HG03135 (cell line): ENCODE results near the gene LINS1.
"Not testable (repeated sequence)": the region's sequence is repeated elsewhere in the genome, so short reads cannot be mapped to it uniquely, and the experiment has no call there.

ENCODE experiments used
- ATAC-seq: cut with Tn5 transposase; IDR thresholded peaks from one replicate; pipeline ENCODE4 v1.9.1; 2021; ENCODE audit warnings: mild to moderate bottlenecking, moderate library complexity; ENCODE audit not compliant: unreplicated experiment

Gene LINS1

GRCh38 chr15:100602823-100603393 lies 924 bp upstream of the LINS1 start:
- ATAC-seq, result peak; percentile 43

DNA sequence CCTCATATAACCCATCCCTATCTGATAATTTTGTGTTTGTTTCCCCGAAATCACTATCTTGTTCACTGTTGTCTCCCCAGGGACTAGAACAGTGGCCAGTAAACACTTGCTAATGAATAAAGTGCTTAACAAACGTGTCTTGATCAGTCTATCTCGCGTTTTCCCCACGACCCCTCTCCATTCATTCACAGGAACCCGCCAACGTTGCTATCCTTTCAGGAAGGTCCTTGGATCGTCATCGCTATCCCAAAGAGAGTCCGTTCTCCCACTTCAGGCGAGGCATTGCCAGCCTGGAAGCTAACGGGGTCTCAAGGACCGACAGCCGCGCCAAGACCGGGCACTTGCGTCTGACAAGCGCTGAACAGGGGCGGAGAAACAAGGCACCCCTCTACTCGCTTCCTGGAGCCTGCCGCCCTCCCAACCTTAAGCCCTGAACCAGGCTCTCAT lies 344 bp downstream of the LINS1 start:
- peak; percentile 13 for ATAC-seq

DNA sequence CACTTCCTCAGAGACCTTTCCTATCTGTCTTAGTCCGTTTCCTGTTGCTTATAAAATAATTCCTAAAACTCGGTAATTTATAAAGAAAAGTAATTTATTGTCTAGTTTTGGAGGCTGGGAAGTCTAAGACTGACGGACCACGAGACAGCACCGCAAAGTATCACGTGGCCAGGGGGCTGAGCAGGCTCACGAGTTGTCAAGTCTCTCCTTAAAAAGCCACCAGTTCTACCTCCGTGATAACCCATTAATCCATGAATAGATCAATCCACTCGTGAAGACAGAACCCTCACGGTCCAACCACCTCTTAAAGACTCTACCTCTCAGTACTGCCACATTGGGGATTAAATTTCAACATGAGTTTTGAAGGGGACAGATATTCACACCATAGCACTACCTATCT lies 821 bp downstream of the LINS1 start:
- no peak for ATAC-seq

DNA sequence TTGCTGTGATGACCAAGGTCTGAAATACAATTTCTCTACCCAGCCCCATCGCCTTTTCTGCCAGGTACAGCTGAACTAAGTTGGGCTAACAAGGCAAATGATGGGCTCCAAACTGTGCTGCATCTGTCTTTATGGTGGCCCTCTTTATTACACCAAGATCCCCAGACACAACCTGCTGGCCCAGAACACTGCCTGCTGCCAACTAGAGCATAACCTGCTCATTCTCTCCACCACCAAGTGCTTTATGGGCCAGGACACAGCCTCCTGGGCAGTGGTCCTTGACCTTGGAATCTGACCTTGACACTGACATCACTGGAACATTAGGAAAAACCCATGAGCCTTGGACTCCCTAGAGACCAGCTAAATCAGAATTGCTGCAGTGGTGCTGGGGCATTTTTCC lies 3.3 kb downstream of the LINS1 start:
- no peak for ATAC-seq

GRCh38 chr15:100597862-100598261 lies 4.1 kb downstream of the LINS1 start:
- ATAC-seq, result no peak

DNA sequence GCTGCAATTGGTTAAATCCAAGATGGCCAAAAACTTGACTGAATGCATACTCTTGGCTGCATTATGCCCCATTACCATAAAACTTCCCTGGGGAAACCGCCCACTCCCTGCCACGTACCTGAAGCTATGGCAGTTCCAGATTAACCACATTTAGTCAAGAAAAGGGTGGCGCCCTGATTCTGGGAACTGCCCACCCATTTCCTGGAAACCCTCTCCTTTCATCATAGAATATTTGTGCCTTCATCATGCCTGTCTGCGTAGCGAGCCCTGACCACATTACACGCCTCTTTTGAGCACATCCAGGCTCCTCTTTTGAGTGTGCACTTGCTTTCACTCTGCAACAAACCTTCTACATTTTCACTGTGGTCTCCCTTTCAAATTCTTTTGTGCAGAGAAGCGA lies 5.2 kb downstream of the LINS1 start:
- peak; percentile 66 for ATAC-seq

DNA sequence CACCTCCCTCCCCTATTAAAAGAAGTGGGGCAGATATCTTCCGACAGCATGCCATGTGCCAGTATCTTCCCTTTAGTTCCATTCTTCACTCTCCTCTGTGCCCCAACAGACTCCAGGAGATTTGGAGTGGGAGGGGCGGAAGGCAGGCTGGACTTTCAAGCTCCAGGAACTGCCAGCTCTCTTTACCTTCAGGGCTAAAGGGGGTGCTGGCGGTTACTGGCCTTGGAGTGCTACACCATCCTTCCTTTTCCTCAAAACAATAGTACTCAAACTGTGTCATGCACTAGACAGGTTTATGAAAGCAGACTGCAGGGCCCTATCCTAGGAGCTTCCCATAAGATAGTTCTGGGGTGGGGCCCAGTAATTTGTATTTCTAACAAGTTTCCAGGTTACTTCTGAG lies 6.0 kb downstream of the LINS1 start:
- no peak for ATAC-seq

- ATAC-seq, result no peak
These were observed 8.6 kb downstream of the LINS1 start for GRCh38 chr15:100593431-100593830.

DNA sequence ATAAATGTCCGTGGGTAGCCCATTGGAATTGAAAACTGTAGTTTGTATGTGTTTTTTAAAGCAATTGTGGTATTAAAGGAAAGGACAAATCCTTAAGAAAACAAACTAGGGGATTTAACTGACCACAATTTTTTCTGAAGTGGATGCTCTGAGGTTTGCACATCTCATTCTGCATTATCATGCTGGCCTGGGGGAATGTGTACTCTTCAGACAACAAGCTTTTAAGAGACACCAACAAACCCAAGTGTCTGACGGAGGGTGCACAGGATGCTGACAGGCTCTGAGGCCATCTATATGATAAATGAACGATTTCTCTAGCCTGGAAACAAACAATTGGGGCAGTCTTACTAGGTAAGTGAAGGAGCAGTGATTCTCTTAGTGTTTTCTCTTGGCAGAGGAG lies 9.1 kb downstream of the LINS1 start:
- ATAC-seq, result no peak

- ATAC-seq, result no peak
These were observed 10.1 kb downstream of the LINS1 start for GRCh38 chr15:100591835-100592234.

DNA sequence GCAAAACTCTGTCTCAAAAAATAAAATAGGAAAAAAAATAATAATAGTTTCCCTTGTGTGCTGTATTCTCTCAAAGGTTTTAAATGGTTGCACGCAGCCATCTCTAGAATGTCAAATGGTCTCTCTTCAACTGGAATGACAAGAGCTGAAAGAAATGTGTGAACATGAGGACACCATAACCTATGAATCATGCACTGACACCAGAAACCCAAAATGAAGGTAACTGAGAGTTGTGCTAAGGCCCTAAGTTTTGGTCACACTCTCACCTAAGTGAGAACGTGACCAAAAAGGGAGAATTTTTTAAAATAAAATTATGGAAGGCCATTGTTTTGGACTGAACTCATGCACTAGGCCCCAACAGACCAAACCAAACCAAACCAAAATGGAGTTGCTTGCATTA lies 10.8 kb downstream of the LINS1 start:
- not testable (repeated sequence) for ATAC-seq

DNA sequence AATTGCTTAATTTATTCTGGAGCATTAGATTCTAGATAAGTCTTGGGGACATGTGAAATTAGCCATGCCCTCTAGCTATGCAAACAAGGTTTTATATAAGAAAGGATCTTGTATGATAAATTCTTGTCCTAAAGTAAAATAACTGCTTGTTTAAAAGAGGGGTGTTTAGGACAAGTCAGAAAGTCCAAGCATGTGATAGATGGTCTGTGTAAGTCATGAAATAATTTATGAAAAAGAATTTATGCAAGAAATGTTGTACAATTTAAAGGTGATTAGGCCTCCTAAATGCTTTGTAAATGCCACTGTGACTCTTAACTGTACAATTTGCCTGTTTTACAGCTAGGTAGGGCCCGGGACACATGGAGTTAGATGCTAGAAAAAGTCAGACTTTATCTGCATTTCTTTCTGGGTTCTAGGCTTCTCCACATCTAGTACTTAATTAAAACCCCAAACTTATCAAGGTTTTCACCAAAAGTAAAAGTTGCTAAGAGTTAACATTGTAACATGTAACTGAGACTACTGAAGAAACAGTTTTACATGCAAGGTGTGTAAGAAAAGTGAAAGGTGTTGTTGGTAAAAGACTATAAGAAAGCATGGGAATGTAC lies 13.2 kb downstream of the LINS1 start:
- ATAC-seq, result no peak

- no peak for ATAC-seq
These were observed 21.6 kb downstream of the LINS1 start for GRCh38 chr15:100580414-100580813.

DNA sequence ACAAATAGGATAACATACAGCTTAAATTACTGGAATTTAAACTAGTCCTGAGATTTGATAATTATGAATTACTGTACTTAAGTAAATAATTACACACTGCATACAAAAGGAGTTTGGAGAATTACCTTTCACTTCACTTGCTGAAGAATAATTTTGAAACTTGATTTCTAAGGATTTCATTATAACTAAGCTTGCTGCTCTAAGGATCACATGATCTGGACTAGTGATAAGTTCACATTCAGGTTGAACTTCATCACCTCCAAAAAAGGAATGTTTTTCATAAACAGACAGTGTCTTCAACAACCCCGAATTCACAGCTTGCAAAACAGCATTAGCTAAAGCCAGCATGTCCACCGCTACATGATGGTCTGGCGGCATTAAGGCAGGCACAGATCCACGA lies 28.5 kb downstream of the LINS1 start:
- no peak for ATAC-seq

DNA sequence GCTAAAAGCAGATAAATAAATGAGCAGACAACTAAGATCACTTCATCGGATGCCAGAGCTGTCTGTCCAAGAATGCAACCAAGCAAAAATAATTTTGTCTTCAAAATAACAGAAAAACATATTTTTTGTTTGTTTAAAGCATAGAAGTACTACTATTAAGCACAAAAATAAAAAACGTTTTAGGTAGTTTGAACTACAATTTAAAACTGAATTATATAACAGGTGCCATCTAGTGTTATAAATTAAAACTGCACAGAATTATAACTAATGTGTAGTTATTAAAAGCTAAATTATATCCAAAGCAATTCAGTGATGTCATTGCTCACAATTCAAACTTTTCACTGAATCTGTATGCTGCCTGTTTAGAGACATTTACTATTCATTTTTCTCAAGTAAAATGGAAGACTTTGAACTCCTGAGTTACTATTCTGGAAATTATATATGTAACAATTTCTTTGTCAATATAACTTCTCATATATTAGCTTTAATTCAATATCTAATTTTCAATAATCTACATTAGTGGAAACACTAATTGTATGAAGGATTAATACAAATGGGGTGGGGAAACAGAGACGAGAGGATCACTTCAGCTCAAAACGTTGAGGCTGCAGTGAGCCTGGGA lies 29.5 kb downstream of the LINS1 start:
- ATAC-seq, result no peak

DNA sequence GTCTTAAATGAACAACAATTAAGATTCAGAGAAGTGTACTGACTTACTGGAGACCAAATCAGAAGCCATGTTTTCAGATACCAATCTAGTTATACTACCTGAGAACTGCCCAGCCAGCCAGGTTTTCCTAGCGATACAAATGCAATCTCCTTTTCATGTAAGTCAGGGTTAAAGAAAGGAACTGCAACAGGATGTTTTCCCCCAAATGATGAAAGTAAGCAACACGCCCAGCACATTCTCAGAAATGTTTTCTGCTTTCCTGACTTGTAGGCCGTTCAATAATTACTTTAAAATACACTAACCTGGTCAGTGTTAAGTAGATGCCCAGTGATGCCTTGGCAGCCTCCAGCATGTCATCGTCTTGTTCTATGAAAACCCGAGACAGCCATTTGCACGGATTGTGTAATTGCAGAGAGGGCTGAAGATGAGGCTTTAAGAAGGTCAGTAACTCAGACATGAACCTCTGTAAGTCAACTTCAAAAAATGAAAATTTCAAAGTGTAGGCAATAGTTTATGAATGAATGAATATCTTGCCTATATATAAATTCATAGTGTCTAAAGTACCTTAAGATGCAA lies 30.3 kb downstream of the LINS1 start:
- no peak for ATAC-seq

DNA sequence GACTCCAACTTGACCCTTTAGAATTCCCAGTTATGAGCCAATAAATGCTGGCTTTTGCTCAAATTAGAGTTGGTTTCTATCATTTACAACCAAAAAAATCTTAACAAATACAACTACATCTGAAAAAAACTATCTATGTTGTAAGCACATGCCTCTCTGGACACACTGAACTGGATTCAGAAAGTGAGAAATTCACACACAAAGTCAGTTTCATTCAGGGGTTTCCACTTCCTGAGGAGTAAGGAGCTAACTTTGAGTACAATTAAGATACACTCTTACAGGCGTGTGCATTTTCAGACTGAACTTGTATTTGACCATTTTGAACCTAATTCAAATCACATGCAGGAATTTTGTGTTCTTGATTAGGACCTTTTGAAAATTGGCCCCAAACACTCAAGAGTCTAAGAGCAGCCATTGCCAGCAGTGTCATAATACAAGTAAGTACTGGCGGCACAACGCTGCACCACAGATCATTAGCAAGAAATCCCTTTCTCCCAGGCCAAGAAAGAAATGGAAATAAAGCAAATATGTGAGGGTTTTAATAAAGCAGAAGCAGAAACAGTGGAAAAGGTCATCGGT lies 31.2 kb downstream of the LINS1 start:
- peak; percentile 86 for ATAC-seq

GRCh38 chr15:100570275-100570674 lies 31.7 kb downstream of the LINS1 start:
- ATAC-seq, result no peak

GRCh38 chr15:100569391-100569790 lies 32.6 kb downstream of the LINS1 start:
- ATAC-seq, result no peak

DNA sequence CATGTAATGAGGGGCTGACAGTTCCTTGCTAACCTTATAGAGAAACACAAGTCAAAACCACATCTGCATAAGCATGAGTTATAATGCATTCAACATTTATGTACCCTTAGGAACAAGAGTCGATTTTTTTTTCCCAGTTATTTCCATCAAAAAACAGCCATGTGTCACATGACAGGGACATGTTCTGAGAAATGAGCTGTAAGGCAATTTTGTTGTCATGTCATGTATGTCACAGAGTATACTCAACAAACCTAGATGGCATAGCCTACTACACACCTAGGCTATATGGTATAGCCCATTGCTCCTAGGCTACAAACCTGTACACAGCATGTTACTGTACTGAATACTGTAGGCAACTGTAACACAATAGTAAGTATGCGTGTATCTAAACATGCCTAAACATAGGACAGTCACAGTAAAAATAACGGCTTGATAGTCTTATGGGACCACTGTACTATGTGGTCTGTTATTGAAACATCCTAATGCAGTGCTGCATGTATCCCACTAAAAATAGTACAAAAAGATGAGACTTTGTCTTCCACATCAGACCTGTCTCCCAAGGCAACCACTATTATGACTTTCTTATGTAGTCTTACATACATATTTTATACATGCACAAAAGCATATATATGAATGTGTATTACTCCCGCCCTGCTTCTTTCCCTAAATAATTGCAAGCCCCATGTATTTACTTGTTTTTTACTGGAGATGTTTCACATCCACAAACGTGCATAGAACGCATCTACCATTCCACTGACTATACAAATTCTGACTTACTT lies 34.9 kb downstream of the LINS1 start:
- no peak for ATAC-seq

GRCh38 chr15:100565591-100565990 lies 36.4 kb downstream of the LINS1 start:
- no peak for ATAC-seq
